T-cell (primary cell): Measurements from ENCODE around the gene NTM. TPM values are rescaled to one million over a fixed set of nuclear protein-coding genes. Genes with fewer than 3 reads are reported as not detected.

Experiments used
- ATAC-seq, 4 experiments: fragments of 200-7000 bp in 3 of 4; fragments of 150-1000 bp in 1 of 4; cut with Tn5 transposase; replicated peaks in 1 of 4; 1 replicate in 3 of 4; 2 replicates in 1 of 4; pipeline ENCODE4 v1.10.0; 2021; ENCODE audit warnings: moderate library complexity in 3 of 4, mild to moderate bottlenecking in 2 of 4, moderate number of reproducible peaks in 1 of 4
- CTCF ChIA-PET, 2 donors: fragments of 300-600 bp; sonication (Branson Sonifier 250); formaldehyde crosslinking; loops; one replicate each; lab custom pipeline; 2022; ENCODE audit warnings: antibody characterized with exemption in 2 of 2; lab: Charles Lee
- POLR2A ChIA-PET, 2 donors: fragments of 300-600 bp; sonication (Branson Sonifier 250); formaldehyde crosslinking; loops; one replicate each; lab custom pipeline; 2022; ENCODE audit warnings: antibody characterized with exemption in 2 of 2; lab: Charles Lee
- DNase-seq, 35 experiments: peaks; one replicate each; pipeline versions ENCODE4 v3.0.0 to v3.0.0-alpha.2; 2013 to 2023
- H3K27ac ChIP-seq: one replicate; pipeline ENCODE4 v1.5.1; 2013; ENCODE audit warnings: low read length
- H3K27me3 ChIP-seq, 2 experiments: replicated peaks in 1 of 2; 1 replicate in 1 of 2; 2 replicates in 1 of 2; pipeline versions ENCODE4 v1.6.1 to v1.7.0; 2013; ENCODE audit warnings: low read length in 1 of 2, mixed read lengths in 1 of 2; ENCODE audit not compliant: control insufficient read depth in 2 of 2, insufficient read depth in 2 of 2; ENCODE audit errors: extremely low read depth in 1 of 2
- H3K36me3 ChIP-seq, 2 donors: 1 replicate in 1 of 2; 2 replicates in 1 of 2; pipeline versions ENCODE4 v1.6.1 to v1.7.0; 2013; ENCODE audit warnings: low read length in 1 of 2; ENCODE audit not compliant: control insufficient read depth in 2 of 2, insufficient read depth in 1 of 2; ENCODE audit errors: extremely low read depth in 1 of 2
- H3K4me1 ChIP-seq, 2 experiments: 1 replicate in 1 of 2; 2 replicates in 1 of 2; pipeline versions ENCODE4 v1.6.1 to v1.7.0; 2013; ENCODE audit warnings: low read length in 2 of 2, mixed read lengths in 1 of 2; ENCODE audit not compliant: insufficient read depth in 2 of 2, control insufficient read depth in 1 of 2; ENCODE audit errors: extremely low read depth in 1 of 2
- H3K4me3 ChIP-seq, 2 donors: 1 replicate in 1 of 2; 2 replicates in 1 of 2; pipeline versions ENCODE4 v1.5.1 to v1.7.0; 2013; ENCODE audit warnings: mild to moderate bottlenecking in 2 of 2, low read length in 1 of 2, moderate library complexity in 1 of 2; ENCODE audit not compliant: control insufficient read depth in 1 of 2; ENCODE audit errors: extremely low read depth in 1 of 2
- H3K9me3 ChIP-seq: 2 replicates; pipeline ENCODE4 v1.7.0; 2013
- H3K27ac Mint-ChIP-seq, 2 donors: one replicate each; pipeline ENCODE4 v1.8.0; 2020 to 2021; ENCODE audit warnings: mild to moderate bottlenecking in 2 of 2, mixed read lengths in 2 of 2
- H3K27me3 Mint-ChIP-seq, 2 donors: one replicate each; pipeline ENCODE4 v1.8.0; 2021 to 2022; ENCODE audit warnings: mixed read lengths in 2 of 2
- H3K36me3 Mint-ChIP-seq: one replicate; pipeline ENCODE4 v1.8.0; 2021; ENCODE audit warnings: mixed read lengths
- H3K4me1 Mint-ChIP-seq, 3 donors: one replicate each; pipeline ENCODE4 v1.8.0; 2020 to 2022; ENCODE audit warnings: mixed read lengths in 3 of 3, mild to moderate bottlenecking in 1 of 3
- H3K4me3 Mint-ChIP-seq, 3 donors: one replicate each; pipeline ENCODE4 v1.8.0; 2020 to 2022; ENCODE audit warnings: mild to moderate bottlenecking in 3 of 3, mixed read lengths in 3 of 3, moderate library complexity in 3 of 3
- H3K9me3 Mint-ChIP-seq, 3 donors: one replicate each; pipeline ENCODE4 v1.8.0; 2020 to 2022; ENCODE audit warnings: mixed read lengths in 3 of 3
- WGBS: methylation state at CpG from one replicate; pipeline ENCODE4 v1.1.5; 2013; ENCODE audit warnings: missing lambda C conversion rate; ENCODE audit not compliant: insufficient coverage; 5-methylcytosine and 5-hydroxymethylcytosine counted together
- total RNA-seq, 35 experiments: library from RNA in 6 of 35; stranded (reverse) in 6 of 35; fragments of 120-200 nt in 1 of 35; gene quantifications; one replicate each; pipeline versions ENCODE4 v1.2.1 to v1.2.4 and lab custom pipeline; 2013 to 2026

The NTM gene
- total RNA-seq, 5 donors from 2014 or later (not counting 1 experiment from before 2014, with no cell fraction given): not detected

DNA sequence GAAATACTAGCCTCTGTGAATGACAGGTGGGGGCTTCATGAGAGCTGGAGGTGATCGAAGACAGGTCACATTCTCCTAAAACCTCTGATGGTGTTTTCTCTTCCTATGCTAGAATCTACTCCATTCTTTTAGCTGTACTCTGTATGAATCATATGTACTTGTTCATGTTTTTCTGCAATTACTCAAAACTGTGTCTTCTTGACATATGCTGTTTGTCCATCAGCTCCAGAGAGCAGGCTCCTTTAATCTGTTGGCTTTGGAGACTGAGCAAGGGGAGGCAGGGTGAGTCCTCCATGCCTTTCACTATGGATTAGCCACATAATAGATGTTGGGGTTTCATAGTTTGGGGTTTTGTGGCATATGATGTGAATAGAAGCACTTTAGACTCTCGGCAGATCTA, 598.8 kb downstream of the NTM start:
- Mint-ChIP-seq H3K27me3 (peaks cover 0 to 9% of the 10 kb centered on the region in 2 donors), H3K4me1 (no peaks in the 10 kb centered on the region), H3K27ac (no peak overlapping the region), H3K9me3 (peaks cover 3 to 18% (median 6%) of the 10 kb centered on the region in 3 donors), H3K36me3 (no peaks in the 10 kb centered on the region), H3K4me3 (no peak overlapping the region)
- ChIA-PET POLR2A (no interaction called here), CTCF (no interaction called here)
- ATAC-seq: no peak
- Histone ChIP-seq H3K4me1 (no peaks in the 10 kb centered on the region), H3K27ac (no peak overlapping the region), H3K36me3 (no peaks in the 10 kb centered on the region), H3K27me3 (no peaks in the 10 kb centered on the region), H3K4me3 (no peak overlapping the region), H3K9me3 (no peaks in the 10 kb centered on the region)
- WGBS: no CpG with 5 or more reads among the region's 2 CpGs
- DNase-seq: no peak

GRCh38 chr11:131973061-131973460, 602.6 kb downstream of the NTM start:
- POLR2A ChIA-PET: no interaction called here
- H3K4me1 ChIP-seq: no peaks in the 10 kb centered on the region
- no peak overlapping the region for H3K4me3 Mint-ChIP-seq
- no peak overlapping the region for H3K4me3 ChIP-seq
- WGBS: no CpG with 5 or more reads among the region's 2 CpGs
- CTCF ChIA-PET: no interaction called here
- no peak overlapping the region for H3K27ac ChIP-seq
- DNase-seq (no peak), ATAC-seq (no peak)
- no peaks in the 10 kb centered on the region for H3K36me3 Mint-ChIP-seq
- peaks cover 3 to 14% (median 6%) of the 10 kb centered on the region in 3 donors for H3K9me3 Mint-ChIP-seq
- no peaks in the 10 kb centered on the region for H3K36me3 ChIP-seq
- H3K27me3 ChIP-seq: no peaks in the 10 kb centered on the region
- peaks cover 0 to 5% of the 10 kb centered on the region in 2 donors for H3K27me3 Mint-ChIP-seq
- H3K4me1 Mint-ChIP-seq: no peaks in the 10 kb centered on the region
- no peak overlapping the region for H3K27ac Mint-ChIP-seq
- no peaks in the 10 kb centered on the region for H3K9me3 ChIP-seq

DNA sequence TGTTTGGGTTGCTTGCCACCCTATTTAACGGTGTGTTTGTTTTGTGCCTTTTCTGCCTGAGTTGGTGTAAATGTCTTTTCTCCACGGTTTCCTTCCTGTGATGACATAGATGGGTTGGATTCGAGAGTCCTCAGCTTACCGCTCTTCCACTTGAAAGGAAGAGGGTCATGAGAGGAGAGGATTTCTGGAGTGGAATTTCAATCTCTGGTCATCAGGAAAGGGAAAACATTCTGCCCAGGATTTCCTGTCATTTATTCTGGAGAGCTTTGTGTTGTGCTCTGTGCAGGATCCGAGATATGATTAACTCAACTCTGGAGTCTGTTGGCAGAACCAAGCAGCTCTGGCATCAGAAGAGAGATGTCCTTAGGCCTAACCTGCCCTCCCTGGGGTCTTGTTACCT, 605.2 kb downstream of the NTM start:
- H3K27me3 ChIP-seq: peaks cover 0 to 2% of the 10 kb centered on the region in 2 experiments
- Mint-ChIP-seq H3K9me3 (peaks cover 0 to 7% (median 2%) of the 10 kb centered on the region in 3 donors), H3K4me1 (no peaks in the 10 kb centered on the region), H3K27me3 (peaks cover 0 to 2% of the 10 kb centered on the region in 2 donors), H3K4me3 (no peak overlapping the region), H3K27ac (no peak overlapping the region), H3K36me3 (no peaks in the 10 kb centered on the region)
- H3K4me1 ChIP-seq: no peaks in the 10 kb centered on the region
- no peak overlapping the region for H3K4me3 ChIP-seq
- DNase-seq (no peak), ATAC-seq (no peak)
- H3K36me3 ChIP-seq: no peaks in the 10 kb centered on the region
- WGBS: 71% methylated on average over 4 of the region's 5 CpGs
- CTCF ChIA-PET: no interaction called here
- no peak overlapping the region for H3K27ac ChIP-seq
- POLR2A ChIA-PET: no interaction called here
- no peaks in the 10 kb centered on the region for H3K9me3 ChIP-seq

DNA sequence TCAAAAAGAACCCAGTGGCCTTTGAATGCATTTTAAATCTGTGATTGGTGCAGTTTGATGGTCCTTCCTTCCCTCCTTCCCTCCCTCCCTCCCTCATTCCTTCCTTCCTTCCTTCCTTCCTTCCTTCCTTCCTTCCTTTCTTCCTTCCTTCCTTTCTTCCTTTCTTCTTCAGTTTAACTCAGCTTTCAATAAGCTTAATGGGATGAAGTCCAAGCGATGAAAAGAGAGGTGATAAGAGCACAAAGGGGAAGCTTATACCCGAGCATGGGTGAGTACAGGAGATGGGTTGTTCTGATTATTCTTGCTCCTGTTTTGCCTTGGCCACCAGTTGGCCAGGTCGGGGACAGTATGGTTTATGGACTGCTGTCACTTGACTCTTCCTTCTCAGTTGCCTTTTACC, 605.6 kb downstream of the NTM start:
- Mint-ChIP-seq H3K27ac (no peak overlapping the region), H3K4me1 (no peaks in the 10 kb centered on the region), H3K36me3 (no peaks in the 10 kb centered on the region), H3K4me3 (no peak overlapping the region), H3K27me3 (no peaks in the 10 kb centered on the region), H3K9me3 (peaks cover 0 to 3% (median 0%) of the 10 kb centered on the region in 3 donors)
- Histone ChIP-seq H3K27me3 (peaks cover 0 to 2% of the 10 kb centered on the region in 2 experiments), H3K4me1 (no peaks in the 10 kb centered on the region), H3K27ac (no peak overlapping the region), H3K9me3 (no peaks in the 10 kb centered on the region), H3K36me3 (no peaks in the 10 kb centered on the region), H3K4me3 (no peak overlapping the region)
- ChIA-PET POLR2A (no interaction called here), CTCF (no interaction called here)
- DNase-seq: no peak
- 33% methylated on average over 1 of the region's 3 CpGs for WGBS
- ATAC-seq: no peak

DNA sequence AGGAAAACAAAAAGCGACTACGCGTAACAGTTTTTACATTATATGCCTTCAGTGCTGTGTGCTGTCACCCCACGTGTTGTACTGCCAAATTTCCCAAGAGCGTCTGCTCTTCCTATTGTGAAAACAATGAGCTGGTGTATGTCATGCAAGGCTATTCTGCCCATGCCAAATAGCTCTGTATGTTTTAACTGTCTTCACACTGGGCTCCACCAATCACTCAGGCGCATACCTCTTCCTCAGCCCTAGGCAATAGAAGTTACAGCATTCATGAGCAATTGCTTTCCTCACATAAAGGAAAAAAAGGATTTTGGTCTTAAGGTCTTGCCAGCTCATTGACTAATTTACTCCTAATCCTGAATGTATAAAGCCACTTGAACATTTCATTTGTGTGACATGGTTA, 606.8 kb downstream of the NTM start:
- peaks cover 0 to 2% of the 10 kb centered on the region in 2 experiments for H3K27me3 ChIP-seq
- H3K4me3 ChIP-seq: no peak overlapping the region
- H3K9me3 Mint-ChIP-seq: peaks cover 0 to 10% (median 3%) of the 10 kb centered on the region in 3 donors
- no peaks in the 10 kb centered on the region for H3K4me1 ChIP-seq
- H3K36me3 ChIP-seq: no peaks in the 10 kb centered on the region
- H3K9me3 ChIP-seq: no peaks in the 10 kb centered on the region
- 85% methylated on average over 5 of the region's 6 CpGs for whole genome bisulfite sequencing
- no peaks in the 10 kb centered on the region for H3K4me1 Mint-ChIP-seq
- H3K27ac ChIP-seq: no peak overlapping the region
- ChIA-PET POLR2A (interaction anchor here in 1 of 2 donors (0.6 kb wide), 1 partner anchor 87 kb away, joined by 3 read pairs; no protein-coding TSS in a partner anchor), CTCF (interaction anchor here in 1 of 2 donors (0.5 kb wide), 1 partner anchor 150 kb away, joined by 3 read pairs; no protein-coding TSS in a partner anchor)
- no peak overlapping the region for H3K4me3 Mint-ChIP-seq
- no peaks in the 10 kb centered on the region for H3K27me3 Mint-ChIP-seq
- no peak for ATAC-seq
- H3K27ac Mint-ChIP-seq: no peak overlapping the region
- no peaks in the 10 kb centered on the region for H3K36me3 Mint-ChIP-seq
- DNase-seq: no peak

- peaks cover 0 to 11% (median 7%) of the 10 kb centered on the region in 3 donors for H3K9me3 Mint-ChIP-seq
- ChIA-PET CTCF (no interaction called here), POLR2A (interaction anchor here in 1 of 2 donors (0.6 kb wide), 1 partner anchor 88 kb away, joined by 3 read pairs; no protein-coding TSS in a partner anchor)
- H3K4me3 Mint-ChIP-seq: no peak overlapping the region
- no peaks in the 10 kb centered on the region for H3K36me3 Mint-ChIP-seq
- H3K4me1 Mint-ChIP-seq: no peaks in the 10 kb centered on the region
- Histone ChIP-seq H3K27ac (no peak overlapping the region), H3K9me3 (no peaks in the 10 kb centered on the region), H3K27me3 (peaks cover 0 to 2% of the 10 kb centered on the region in 2 experiments), H3K4me1 (no peaks in the 10 kb centered on the region), H3K4me3 (no peak overlapping the region), H3K36me3 (no peaks in the 10 kb centered on the region)
- no peak for ATAC-seq
- H3K27me3 Mint-ChIP-seq: no peaks in the 10 kb centered on the region
- 87% methylated on average over 3 of the region's 3 CpGs for WGBS
- no peak for DNase-seq
- no peak overlapping the region for H3K27ac Mint-ChIP-seq
Observed at GRCh38 chr11:131977854-131978253, 607.4 kb downstream of the NTM start.
